OCI-LY7 (cell line): ENCODE data around the gene MACF1.

Experiments used
- CTCF ChIP-seq: fragments of 200-600 bp; sonication (generic); conservative IDR thresholded peaks from 2 replicates; pipeline ENCODE4 v1.5.1; 2014; ENCODE audit warnings: mild to moderate bottlenecking, antibody characterized with exemption, low read length, moderate library complexity, mixed read lengths
- EZH2phosphoT487 ChIP-seq: fragments of 200-600 bp; sonication (generic); IDR thresholded peaks from 2 replicates; pipeline ENCODE4 v1.6.1; 2018; ENCODE audit warnings: low read depth, borderline replicate concordance, mild to moderate bottlenecking, mixed run types, antibody characterized with exemption, low read length, moderate library complexity, mixed read lengths

- TF ChIP-seq CTCF (no peak), EZH2phosphoT487 (no peak)
Observed at GRCh38 chr1:39446986-39447567, 242.6 kb downstream of the MACF1 start.
